K562 (cell line): Measurements from ENCODE around the gene CDT1. TPM values are rescaled to one million over a fixed set of nuclear protein-coding genes. Genes with fewer than 3 reads are reported as not detected.

Source experiments
- BHLHE40 ChIP-seq: IDR thresholded peaks from 2 replicates; pipeline ENCODE4 v1.6.1; 2011; ENCODE audit warnings: low read length, improper control_type of control experiment
- CTCF ChIP-seq, 3 experiments: IDR thresholded peaks in 2 of 3; conservative IDR thresholded peaks in 1 of 3; 2 replicates each; pipeline ENCODE4 v1.5.1; 2011 to 2012; ENCODE audit warnings: low read length in 3 of 3, mild to moderate bottlenecking in 3 of 3, control low read depth in 2 of 3, improper control_type of control experiment in 1 of 3, inconsistent platforms in 1 of 3, low read depth in 1 of 3, mixed read lengths in 1 of 3, moderate library complexity in 1 of 3; ENCODE audit not compliant: insufficient read depth in 2 of 3
- ERF ChIP-seq: fragments of 450-650 bp; formaldehyde crosslinking; IDR thresholded peaks from 2 replicates; pipeline ENCODE4 v1.4.0; 2020; ENCODE audit warnings: mild to moderate bottlenecking, mixed read lengths
- HNRNPK ChIP-seq: fragments of 200-400 bp; formaldehyde crosslinking; IDR thresholded peaks from one replicate; pipeline ENCODE4 v1.6.1; 2018; ENCODE audit warnings: mild to moderate bottlenecking, low read depth, low read length; ENCODE audit not compliant: poor library complexity, severe bottlenecking
- IFI16 ChIP-seq: fragments of 250-450 bp; sonication (Bioruptor Pico); IDR thresholded peaks from 2 replicates; pipeline ENCODE4 v2.1.2; 2022; ENCODE audit warnings: mild to moderate bottlenecking, inconsistent platforms
- MITF ChIP-seq: IDR thresholded peaks from 2 replicates; pipeline ENCODE4 v1.6.1; 2014; ENCODE audit warnings: antibody characterized with exemption
- PHF8 ChIP-seq: fragments of 200-600 bp; sonication (generic); IDR thresholded peaks from 2 replicates; pipeline ENCODE4 v1.6.1; 2012; ENCODE audit warnings: mixed run types, mild to moderate bottlenecking, inconsistent platforms, low read length, moderate library complexity, borderline replicate concordance
- PKNOX1 ChIP-seq: fragments of 450-650 bp; IDR thresholded peaks from 2 replicates; pipeline ENCODE4 v1.6.1; 2016
- RERE ChIP-seq: sonication (generic); formaldehyde crosslinking; IDR thresholded peaks from 2 replicates; pipeline ENCODE4 v1.8.0; 2023; ENCODE audit warnings: missing genetic modification reagents, mild to moderate bottlenecking, borderline replicate concordance
- SAFB ChIP-seq: fragments of 200-400 bp; formaldehyde crosslinking; IDR thresholded peaks from 2 replicates; pipeline ENCODE4 v1.6.1; 2017; ENCODE audit warnings: low read depth, low read length, borderline replicate concordance
- ZBTB33 ChIP-seq: sonication (generic); formaldehyde crosslinking; IDR thresholded peaks from 2 replicates; pipeline ENCODE4 v1.8.1; 2023; ENCODE audit warnings: mild to moderate bottlenecking, missing genetic modification reagents
- ZKSCAN1 ChIP-seq: fragments of 150-350 bp; IDR thresholded peaks from 2 replicates; pipeline ENCODE4 v1.6.1; 2016; ENCODE audit warnings: low read depth, low read length
- ZKSCAN3 ChIP-seq: fragments of 250-450 bp; sonication (Bioruptor Pico); IDR thresholded peaks from 2 replicates; pipeline ENCODE4 v1.4.0; 2020
- ZNF436 ChIP-seq: fragments of 250-450, 450-650 bp; sonication (Bioruptor Pico); formaldehyde crosslinking; IDR thresholded peaks from 2 replicates; pipeline ENCODE4 v1.7.0; 2020; ENCODE audit warnings: mild to moderate bottlenecking
- polyA plus RNA-seq, 8 experiments: library from polyadenylated mRNA; depleted of rRNA in 4 of 8; stranded (reverse) in 5 of 8; unstranded in 3 of 8; fragments of >200 nt; fragmentation: Nextera tagmentation in 2 of 8; fragmentation: Illumina TruSeq in 1 of 8; extraction: Ambion mirVana in 2 of 8; extraction: Trizol in 1 of 8; gene quantifications; 2 replicates each; pipeline versions ENCODE4 v1.2.1 to v1.2.3, GENCODE V29; 2011 to 2014; ENCODE audit warnings: inconsistent platforms in 1 of 8, missing spikeins in 1 of 8
- total RNA-seq, 7 experiments: library from RNA; depleted of rRNA in 6 of 7; stranded (reverse); fragments of >200 nt in 6 of 7; fragmentation: Illumina TruSeq in 2 of 7; extraction: Trizol in 2 of 7; gene quantifications; 2 replicates each; pipeline versions ENCODE4 v1.2.1 to v1.2.3, GENCODE V29; 2011 to 2021; ENCODE audit warnings: low replicate concordance in 1 of 7
- TF ChIP-seq, protein P1 (sequence below): sonication (generic); formaldehyde crosslinking; IDR thresholded peaks from 2 replicates; pipeline ENCODE4 v1.9.0; 2022; ENCODE audit warnings: mild to moderate bottlenecking, missing genetic modification reagents

CDT1 gene
- total and polyA plus RNA-seq, 9 of the 15 experiments (the other 6 are each of a cell fraction or from before 2014, with no cell fraction given): 0.92 to 178 (median 14.2) TPM

GRCh38 chr16:88839026-88839529 lies 35.5 kb downstream of the CDT1 start (continued):
- TF ChIP-seq ZKSCAN1: no peak
- TF ChIP-seq MITF: no peak
- no peak for TF ChIP-seq RERE (CRISPR knock-in tag)
- no peak for TF ChIP-seq ZNF436 (CRISPR knock-in tag)
- TF ChIP-seq HNRNPK: no peak
- TF ChIP-seq IFI16 (CRISPR knock-in tag): no peak
- TF ChIP-seq PKNOX1: peak; percentile 5; the same call in 1 of the 2 replicates
- TF ChIP-seq ZBTB33: peak; percentile 100
- no peak for TF ChIP-seq PHF8
- TF ChIP-seq, protein P1, sequence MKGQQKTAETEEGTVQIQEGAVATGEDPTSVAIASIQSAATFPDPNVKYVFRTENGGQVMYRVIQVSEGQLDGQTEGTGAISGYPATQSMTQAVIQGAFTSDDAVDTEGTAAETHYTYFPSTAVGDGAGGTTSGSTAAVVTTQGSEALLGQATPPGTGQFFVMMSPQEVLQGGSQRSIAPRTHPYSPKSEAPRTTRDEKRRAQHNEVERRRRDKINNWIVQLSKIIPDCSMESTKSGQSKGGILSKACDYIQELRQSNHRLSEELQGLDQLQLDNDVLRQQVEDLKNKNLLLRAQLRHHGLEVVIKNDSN: peak; percentile 72
- no peak for TF ChIP-seq ZKSCAN3 (CRISPR knock-in tag)
- TF ChIP-seq CTCF (IDR thresholded peaks at IDR 0.05 in 2 of 3, conservative IDR thresholded peaks at IDR 0.05 in 1 of 3; ENCODE audit: insufficient read depth in 2 of 3, low read depth in 1 of 3, low read length in 3 of 3): peak; percentile 99
- TF ChIP-seq SAFB: peak; percentile 38; the same call in 1 of the 2 replicates
- TF ChIP-seq BHLHE40: peak; percentile 53
- no peak for TF ChIP-seq ERF (CRISPR knock-in tag)
